PC-9 (cell line): ENCODE data around the gene ENO1. TPM values are rescaled to one million over a fixed set of nuclear protein-coding genes. Genes with fewer than 3 reads are reported as not detected.
A peak's percentile ranks its signal among the peaks of the same experiment; 100 is the strongest.

Experiments used
- BruUV-seq: library from RNA; stranded (reverse); fragments of 400-500 nt; replicated peaks from 2 replicates; lab custom pipeline; 2021; lab: Mats Ljungman, UMichigan
- CTCF ChIA-PET: fragments of 300-600 bp; sonication (Branson Sonifier 250); formaldehyde crosslinking; loops from one replicate; lab custom pipeline; 2022; ENCODE audit warnings: antibody characterized with exemption; lab: Charles Lee
- POLR2A ChIA-PET: fragments of 300-600 bp; sonication (Branson Sonifier 250); formaldehyde crosslinking; loops from one replicate; lab custom pipeline; 2022; ENCODE audit warnings: antibody characterized with exemption; ENCODE audit not compliant: unreplicated experiment; lab: Charles Lee
- DNase-seq, 2 experiments: peaks; one replicate each; pipeline versions ENCODE4 v3.0.0 to v3.0.0-alpha.2; 2015 to 2022; ENCODE audit warnings: mixed read lengths in 1 of 2
- H2AFZ ChIP-seq: fragments of 200-600 bp; sonication (generic); 2 replicates; pipeline ENCODE4 v1.8.1; 2017; ENCODE audit warnings: antibody characterized with exemption
- H3F3A ChIP-seq: fragments of 200-600 bp; sonication (generic); 2 replicates; pipeline ENCODE4 v1.8.1; 2017; ENCODE audit warnings: antibody characterized with exemption, mild to moderate bottlenecking, low read depth; ENCODE audit not compliant: insufficient read depth
- H3K27ac ChIP-seq: fragments of 200-600 bp; sonication (generic); 2 replicates; pipeline ENCODE4 v1.6.1; 2016; ENCODE audit warnings: mixed run types
- H3K27me3 ChIP-seq: fragments of 200-600 bp; sonication (generic); 2 replicates; pipeline ENCODE4 v1.6.1; 2016; ENCODE audit warnings: low read depth, mixed run types; ENCODE audit not compliant: insufficient read depth
- H3K36me3 ChIP-seq: fragments of 200-600 bp; sonication (generic); 2 replicates; pipeline ENCODE4 v1.6.1; 2016; ENCODE audit warnings: low read depth, mixed run types
- H3K4me1 ChIP-seq: fragments of 200-600 bp; sonication (generic); replicated peaks from 2 replicates; pipeline ENCODE4 v1.6.1; 2016; ENCODE audit warnings: mixed run types; ENCODE audit not compliant: insufficient read depth
- H3K4me2 ChIP-seq: fragments of 200-600 bp; sonication (generic); 2 replicates; pipeline ENCODE4 v1.6.1; 2017; ENCODE audit warnings: mixed run types
- H3K4me3 ChIP-seq: fragments of 200-600 bp; sonication (generic); 2 replicates; pipeline ENCODE4 v1.6.1; 2016; ENCODE audit warnings: mixed run types
- H3K79me2 ChIP-seq: fragments of 200-600 bp; sonication (generic); 2 replicates; pipeline ENCODE4 v1.6.1; 2017; ENCODE audit warnings: low read depth, mixed run types
- H3K9me2 ChIP-seq: fragments of 200-600 bp; sonication (generic); 2 replicates; pipeline ENCODE4 v1.8.1; 2017; ENCODE audit warnings: mild to moderate bottlenecking; ENCODE audit not compliant: insufficient read depth
- H3K9me3 ChIP-seq: fragments of 200-600 bp; sonication (generic); 2 replicates; pipeline ENCODE4 v1.8.1; 2016; ENCODE audit warnings: low read depth; ENCODE audit not compliant: insufficient read depth
- H4K20me1 ChIP-seq: fragments of 200-600 bp; sonication (generic); 2 replicates; pipeline ENCODE4 v1.8.1; 2017; ENCODE audit not compliant: insufficient read depth
- EZH2 ChIP-seq: fragments of 200-600 bp; sonication (generic); IDR thresholded peaks from 2 replicates; pipeline ENCODE4 v1.8.0; 2017; ENCODE audit warnings: antibody characterized with exemption, low read depth
- intact Hi-C: fragments of 100-400 bp; cut with micrococcal nuclease; formaldehyde crosslinking; loops from one replicate; pipeline ENCODE4 v1.10.0; 2022; ENCODE audit not compliant: unreplicated experiment
- total RNA-seq: library from RNA; stranded (reverse); gene quantifications from 2 replicates; pipeline ENCODE4 v1.2.3, GENCODE V29; 2021
- TF ChIP-seq, protein P1 (sequence below): fragments of 200-600 bp; sonication (generic); conservative IDR thresholded peaks from 2 replicates; pipeline ENCODE4 v1.6.1; 2017; ENCODE audit warnings: mixed run types, antibody characterized with exemption, mild to moderate bottlenecking, moderate library complexity

The ENO1 gene
- total RNA-seq, 1 experiment from 2014 or later: 1,902 TPM

DNA sequence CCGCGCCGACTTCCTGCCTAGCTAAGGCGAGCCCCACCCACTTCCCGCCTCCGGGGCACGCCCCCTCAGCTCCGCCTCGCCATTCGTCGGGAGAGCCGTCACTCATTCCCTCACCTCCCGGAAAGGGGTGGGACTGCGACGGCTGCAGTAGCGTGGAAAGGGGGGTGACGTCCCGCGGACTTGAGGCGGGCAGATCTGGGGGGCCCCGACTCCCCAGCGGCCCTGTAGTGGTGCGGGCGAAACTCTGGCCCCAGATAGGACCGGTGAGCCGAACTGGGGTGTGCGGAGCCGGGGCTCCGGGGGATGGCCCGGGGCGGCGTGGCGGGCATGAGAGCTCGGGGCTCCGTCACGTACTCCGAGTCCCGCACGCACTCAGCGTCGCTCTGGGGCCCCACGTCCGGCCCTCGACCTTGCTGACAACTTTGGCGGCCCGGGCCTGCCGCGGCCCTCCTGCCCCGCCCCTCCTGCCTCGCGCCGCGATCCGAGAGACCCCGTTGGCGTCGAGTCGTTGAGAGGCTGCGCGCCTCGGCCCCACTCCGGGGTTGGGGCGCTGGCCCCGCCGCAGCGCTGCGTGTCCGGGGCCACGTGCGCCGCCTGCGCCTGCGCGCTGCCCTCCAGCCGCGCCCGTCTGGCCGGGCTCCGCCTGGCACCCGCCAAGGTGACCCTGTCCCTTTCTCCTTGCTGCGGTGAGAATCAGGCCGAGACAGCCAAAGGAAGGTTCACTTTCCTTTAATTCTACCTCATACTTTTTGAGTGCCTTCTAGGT is 395 bp upstream of the ENO1 start:
- ChIA-PET CTCF (interaction anchor here (0.6 kb wide), 1 partner anchor 14 kb away, joined by 6 read pairs; no protein-coding TSS in a partner anchor), POLR2A (interaction anchor here (0.5 to 0.6 kb wide), 2 partner anchors 30 to 63 kb away, joined by 3 to 5 read pairs; no protein-coding TSS in a partner anchor)
- Histone ChIP-seq H3K36me3 (peaks cover 27% of the 10 kb centered on the region), H3K79me2 (peaks cover 45% of the 10 kb centered on the region), H3K27ac (peak overlapping the region; percentile 96), H2AFZ (peak overlapping the region; percentile 74), H3K9me2 (no peaks in the 10 kb centered on the region), H3K4me2 (peak overlapping the region; percentile 85), H3K4me1 (peaks cover 42% of the 10 kb centered on the region), H4K20me1 (peaks cover 37% of the 10 kb centered on the region), H3F3A (peaks cover 65% of the 10 kb centered on the region), H3K4me3 (peak overlapping the region; percentile 91), H3K9me3 (no peaks in the 10 kb centered on the region), H3K27me3 (no peaks in the 10 kb centered on the region)
- TF ChIP-seq EZH2: no peak
- TF ChIP-seq, protein P1, sequence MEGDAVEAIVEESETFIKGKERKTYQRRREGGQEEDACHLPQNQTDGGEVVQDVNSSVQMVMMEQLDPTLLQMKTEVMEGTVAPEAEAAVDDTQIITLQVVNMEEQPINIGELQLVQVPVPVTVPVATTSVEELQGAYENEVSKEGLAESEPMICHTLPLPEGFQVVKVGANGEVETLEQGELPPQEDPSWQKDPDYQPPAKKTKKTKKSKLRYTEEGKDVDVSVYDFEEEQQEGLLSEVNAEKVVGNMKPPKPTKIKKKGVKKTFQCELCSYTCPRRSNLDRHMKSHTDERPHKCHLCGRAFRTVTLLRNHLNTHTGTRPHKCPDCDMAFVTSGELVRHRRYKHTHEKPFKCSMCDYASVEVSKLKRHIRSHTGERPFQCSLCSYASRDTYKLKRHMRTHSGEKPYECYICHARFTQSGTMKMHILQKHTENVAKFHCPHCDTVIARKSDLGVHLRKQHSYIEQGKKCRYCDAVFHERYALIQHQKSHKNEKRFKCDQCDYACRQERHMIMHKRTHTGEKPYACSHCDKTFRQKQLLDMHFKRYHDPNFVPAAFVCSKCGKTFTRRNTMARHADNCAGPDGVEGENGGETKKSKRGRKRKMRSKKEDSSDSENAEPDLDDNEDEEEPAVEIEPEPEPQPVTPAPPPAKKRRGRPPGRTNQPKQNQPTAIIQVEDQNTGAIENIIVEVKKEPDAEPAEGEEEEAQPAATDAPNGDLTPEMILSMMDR: no peak
- no TSS peak for BruUV-seq
- intact Hi-C loops: no loop called here
- peak; percentile 83 to 98 for DNase-seq

DNA sequence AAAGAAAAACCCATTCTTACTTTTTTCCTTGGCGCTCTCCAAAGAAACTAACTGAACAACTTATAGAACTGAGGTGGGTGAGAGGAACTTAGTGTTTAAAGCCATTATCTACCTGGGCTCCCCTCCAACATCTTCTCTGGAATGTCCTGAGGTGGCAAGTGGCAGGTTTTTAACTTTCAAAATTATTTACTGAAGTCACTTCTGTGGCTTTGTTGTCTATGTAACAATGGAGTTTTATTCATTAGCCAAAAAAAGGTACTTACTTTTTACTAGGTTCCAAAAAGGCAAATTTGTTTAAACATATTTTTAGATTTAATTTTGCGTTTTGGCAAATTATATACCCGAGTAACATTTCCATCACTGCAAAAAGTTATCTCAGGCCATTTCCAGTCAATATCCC is 2.4 kb downstream of the ENO1 start:
- DNase-seq: no peak
- intact Hi-C loops: no loop called here
- peak overlapping the region; percentile 96 for H3K27ac ChIP-seq
- CTCF ChIA-PET: no interaction called here
- POLR2A ChIA-PET: interaction anchor here (0.6 kb wide), 1 partner anchor 128 kb away, joined by 3 read pairs; no protein-coding TSS in a partner anchor
- peak overlapping the region; percentile 91 for H3K4me3 ChIP-seq
- no peaks in the 10 kb centered on the region for H3K9me3 ChIP-seq
- H3K9me2 ChIP-seq: no peaks in the 10 kb centered on the region
- TF ChIP-seq, protein P1: no peak
- TF ChIP-seq EZH2: no peak
- H3K36me3 ChIP-seq: peaks cover 50% of the 10 kb centered on the region
- no peaks in the 10 kb centered on the region for H3K27me3 ChIP-seq
- no peak overlapping the region for H2AFZ ChIP-seq
- peaks cover 69% of the 10 kb centered on the region for H3K79me2 ChIP-seq
- H3K4me2 ChIP-seq: peak overlapping the region; percentile 85
- H3F3A ChIP-seq: peaks cover 87% of the 10 kb centered on the region
- H3K4me1 ChIP-seq: peaks cover 63% of the 10 kb centered on the region
- no TSS peak for BruUV-seq
- H4K20me1 ChIP-seq: peaks cover 61% of the 10 kb centered on the region

DNA sequence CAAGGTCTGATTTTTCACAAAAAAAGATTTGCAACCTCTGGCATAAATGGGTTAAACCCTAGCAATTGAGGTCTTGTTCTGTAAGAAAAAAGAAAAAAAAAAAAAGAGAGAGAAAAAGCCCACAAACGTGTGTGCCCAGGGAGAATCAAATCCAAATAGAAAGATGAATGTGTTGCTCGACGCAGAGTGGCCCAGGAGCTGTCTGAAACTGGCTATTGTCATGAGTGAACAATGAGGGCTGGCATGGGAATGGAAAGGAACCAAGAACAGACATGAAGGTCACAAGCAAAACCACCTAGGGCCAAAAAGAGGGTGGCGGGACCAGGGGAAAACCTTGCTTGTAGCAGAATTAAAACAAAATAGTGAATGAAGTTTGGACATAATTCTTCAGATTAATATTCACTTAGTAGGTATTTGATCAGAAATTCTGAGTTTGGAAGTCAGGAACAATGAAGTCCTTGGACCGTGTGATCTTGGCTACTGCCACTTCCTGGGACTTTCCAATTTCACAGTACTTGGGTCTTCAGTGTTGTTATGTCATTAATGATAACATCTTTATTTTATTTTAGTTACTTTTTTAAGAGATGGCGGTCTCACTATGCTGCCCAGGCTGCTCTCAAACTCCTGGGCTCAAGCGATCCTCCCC is 3.1 kb downstream of the ENO1 start:
- Histone ChIP-seq H2AFZ (no peak overlapping the region), H3K4me1 (peaks cover 56% of the 10 kb centered on the region), H3F3A (peaks cover 87% of the 10 kb centered on the region), H3K36me3 (peaks cover 57% of the 10 kb centered on the region), H4K20me1 (peaks cover 69% of the 10 kb centered on the region), H3K9me2 (no peaks in the 10 kb centered on the region), H3K4me2 (peak overlapping the region; percentile 85), H3K9me3 (no peaks in the 10 kb centered on the region), H3K27ac (peak overlapping the region; percentile 96), H3K79me2 (peaks cover 77% of the 10 kb centered on the region), H3K27me3 (no peaks in the 10 kb centered on the region), H3K4me3 (peak overlapping the region; percentile 91; the same call in 1 of the 2 replicates)
- TF ChIP-seq, protein P1: no peak
- TF ChIP-seq EZH2: no peak
- intact Hi-C loops: no loop called here
- no peak for DNase-seq
- POLR2A ChIA-PET: no interaction called here
- BruUV-seq: no TSS peak
- CTCF ChIA-PET: no interaction called here
